Stimulated activated CD4-positive, alpha-beta T cell treated with anti-CD3 and anti-CD28 coated beads, Interleukin-2, amount 100 ng/mL, for 4 hours (primary cell): ENCODE measurements around the gene MAP4K5.

Experiments used
- DNase-seq: peaks from one replicate; pipeline ENCODE4 v3.0.0-alpha.2; 2020; ENCODE audit warnings: low read depth

Gene MAP4K5

DNA sequence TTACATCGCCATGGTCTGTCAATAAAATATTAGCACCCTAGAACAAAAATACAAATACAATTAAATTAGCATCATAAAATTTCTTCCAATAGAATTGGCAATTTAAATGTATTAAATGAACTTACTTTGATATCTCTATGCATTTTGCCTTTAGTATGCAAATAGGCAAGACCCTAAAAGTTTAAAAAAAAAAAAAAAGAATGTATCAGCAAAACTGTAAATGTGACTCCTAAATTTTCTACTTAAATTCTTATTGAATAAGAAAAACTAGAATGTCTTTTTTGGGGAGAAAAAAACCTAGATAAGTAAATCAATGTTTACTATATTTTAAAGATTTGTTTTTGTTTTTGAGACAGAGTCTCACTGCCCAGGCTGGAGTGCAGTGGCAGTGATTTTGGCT is 56.2 kb downstream of the MAP4K5 start:
- no peak for DNase-seq

DNA sequence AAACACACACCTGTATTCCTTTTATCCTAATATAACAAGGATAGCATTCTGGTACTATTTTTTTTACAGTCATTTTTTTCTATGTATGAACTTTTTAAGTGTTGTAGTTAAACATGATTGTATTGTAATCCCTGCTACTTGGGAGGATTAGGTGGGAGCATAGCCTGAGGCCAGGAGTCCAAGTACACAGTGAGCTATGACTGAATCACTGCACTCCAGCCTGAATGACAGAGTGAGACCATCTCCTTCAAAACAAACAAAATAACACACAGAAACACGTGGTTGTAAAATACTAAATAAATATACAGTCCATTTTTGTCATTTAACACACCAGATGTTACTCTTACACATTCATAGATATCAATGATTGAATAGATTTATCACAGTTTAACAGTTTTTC is 56.9 kb downstream of the MAP4K5 start:
- DNase-seq = no peak

GRCh38 chr14:50471838-50472465 is 60.4 kb downstream of the MAP4K5 start:
- DNase-seq = no peak

- DNase-seq = no peak
Observed at GRCh38 chr14:50469982-50470381, 62.4 kb downstream of the MAP4K5 start.

GRCh38 chr14:50462111-50462510 is 70.3 kb downstream of the MAP4K5 start:
- no peak for DNase-seq

DNA sequence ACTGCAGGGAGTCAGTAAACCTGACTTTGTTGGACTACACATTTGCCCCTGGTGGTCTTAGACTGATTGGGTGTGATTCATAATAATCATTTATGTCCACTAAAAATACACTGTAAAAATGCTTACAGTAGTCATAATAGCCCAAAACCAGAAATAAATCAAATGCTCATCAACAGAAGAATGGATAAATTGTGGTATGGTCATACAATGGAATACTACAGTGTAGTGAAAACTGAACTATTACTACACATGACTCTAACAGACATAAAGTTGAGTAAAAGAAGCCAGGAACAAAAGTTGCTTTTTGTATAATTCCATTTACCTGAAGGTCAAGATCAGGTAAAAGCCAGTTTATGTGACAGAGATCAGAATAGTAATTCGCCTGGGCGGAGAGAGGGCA is 78.5 kb downstream of the MAP4K5 start:
- DNase-seq = no peak

- no peak for DNase-seq
Observed at GRCh38 chr14:50452979-50453705, 79.2 kb downstream of the MAP4K5 start.

DNA sequence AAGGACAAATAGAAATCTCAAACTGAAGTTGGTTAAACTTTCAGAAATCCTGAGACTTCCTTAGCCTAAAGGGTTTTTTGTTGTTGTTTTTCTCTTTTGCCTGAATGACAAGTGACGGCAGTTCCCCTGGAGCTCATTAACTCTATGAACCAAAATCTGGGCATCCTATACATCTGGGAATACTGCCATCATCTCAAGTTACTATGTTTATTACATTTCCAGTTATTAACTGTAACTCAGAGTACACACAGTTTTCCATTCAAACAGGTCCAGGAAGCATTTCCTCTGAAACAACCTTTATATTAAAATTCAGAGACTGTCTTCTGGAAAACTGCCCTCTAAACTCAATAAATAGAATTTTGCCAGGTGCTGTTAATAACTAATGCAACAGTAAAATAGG is 80.1 kb downstream of the MAP4K5 start:
- no peak for DNase-seq

GRCh38 chr14:50451854-50452253 is 80.5 kb downstream of the MAP4K5 start:
- no peak for DNase-seq

GRCh38 chr14:50447461-50447860 is 84.9 kb downstream of the MAP4K5 start:
- no peak for DNase-seq

GRCh38 chr14:50434528-50434927 is 97.8 kb downstream of the MAP4K5 start:
- no peak for DNase-seq

DNA sequence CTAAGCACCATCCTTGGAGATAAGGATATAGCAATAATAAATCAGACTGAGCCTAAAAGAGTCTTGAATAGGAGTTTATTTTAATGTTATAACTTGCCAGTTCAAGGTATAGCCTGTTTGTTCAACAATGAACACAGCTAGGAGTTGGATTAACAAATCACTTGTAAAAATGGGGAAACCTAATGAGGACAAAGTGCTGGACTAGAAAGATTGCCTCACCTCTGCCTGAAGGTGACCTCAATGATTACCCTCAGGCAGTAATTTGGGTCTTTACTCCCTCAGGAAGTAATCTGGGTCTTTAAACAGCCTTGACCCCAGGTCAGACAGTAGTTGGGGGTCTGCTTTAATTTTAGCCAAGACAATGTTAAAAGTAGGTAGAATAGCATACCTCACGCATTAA is 100.2 kb downstream of the MAP4K5 start:
- DNase-seq = no peak

- DNase-seq = no peak
Observed at GRCh38 chr14:50425816-50426215, 106.6 kb downstream of the MAP4K5 start.

DNA sequence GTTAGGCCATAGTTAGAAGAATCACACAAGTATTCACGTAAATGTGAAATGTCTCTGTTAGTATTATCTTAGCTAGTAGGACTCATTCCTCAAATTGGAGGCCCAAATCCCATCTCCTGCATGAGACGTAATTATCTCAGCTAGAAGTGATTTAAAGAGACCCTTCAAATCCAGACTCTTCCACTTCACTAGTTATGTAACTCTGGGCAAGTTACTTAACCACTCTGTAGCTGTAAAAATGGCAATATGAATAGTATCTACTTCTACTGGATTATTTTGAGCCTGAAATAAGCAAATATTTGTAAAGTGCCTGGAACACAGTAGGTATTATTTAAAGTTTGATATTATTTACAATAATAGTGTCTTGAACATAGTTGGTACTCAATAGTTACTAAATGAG is 107.3 kb downstream of the MAP4K5 start:
- no peak for DNase-seq

- no peak for DNase-seq
Observed at GRCh38 chr14:50423529-50423928, 108.8 kb downstream of the MAP4K5 start.

DNA sequence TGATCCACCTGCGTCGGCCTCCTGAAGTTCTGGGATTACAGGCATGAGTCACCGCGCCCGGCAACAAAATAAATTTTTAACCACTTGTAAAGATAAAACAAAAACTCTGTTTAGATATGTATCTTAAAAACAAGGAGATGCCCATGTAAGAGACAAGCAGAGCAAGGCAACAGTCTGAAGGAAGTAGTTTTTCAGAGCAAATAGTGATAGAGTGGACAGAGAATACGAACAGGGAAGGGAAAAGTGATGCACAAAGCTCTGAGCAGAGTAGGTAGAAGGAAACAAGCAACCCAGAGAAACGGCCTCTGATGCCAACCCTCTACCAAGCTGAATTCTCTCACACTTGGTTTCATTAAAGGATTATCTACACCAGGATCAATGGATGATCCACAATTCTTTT is 110.9 kb downstream of the MAP4K5 start:
- DNase-seq = no peak

GRCh38 chr14:50417853-50418252 is 114.5 kb downstream of the MAP4K5 start:
- no peak for DNase-seq

- no peak for DNase-seq
Observed at GRCh38 chr14:50410921-50411320, 121.4 kb downstream of the MAP4K5 start.

GRCh38 chr14:50410071-50410470 is 122.3 kb downstream of the MAP4K5 start:
- DNase-seq = no peak

DNA sequence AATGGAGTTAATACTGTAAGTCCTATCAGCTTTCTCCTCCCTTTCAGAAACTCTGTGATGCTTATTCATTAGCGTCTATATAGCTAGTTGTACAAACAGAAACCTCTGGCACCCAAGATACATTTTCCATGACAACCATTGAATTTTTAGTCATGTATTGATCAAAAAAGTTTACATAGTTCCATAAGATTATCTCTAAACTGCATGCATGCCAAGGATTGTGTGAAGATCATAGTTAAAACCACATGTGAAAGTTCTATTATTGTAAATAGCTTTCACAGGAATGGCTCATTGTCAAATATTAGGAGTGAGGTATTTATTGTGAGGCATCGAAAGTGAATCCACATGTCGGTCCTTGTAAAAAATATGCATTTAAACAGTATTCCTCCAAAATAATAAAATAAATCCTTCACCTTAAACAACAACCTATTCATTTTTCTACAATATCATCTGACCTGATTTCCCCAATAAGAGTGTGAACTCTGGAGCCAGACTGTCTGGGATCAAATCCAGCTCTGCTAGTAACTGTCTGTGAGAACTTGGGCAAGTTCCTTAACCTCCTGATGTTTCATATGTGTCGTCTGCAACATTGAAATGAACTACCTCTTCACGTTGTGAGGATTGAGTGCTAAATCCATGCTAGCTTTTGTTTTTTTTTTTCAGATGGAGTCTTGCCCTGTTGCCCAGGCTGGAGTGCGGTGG is 125.1 kb downstream of the MAP4K5 start:
- DNase-seq = no peak

- DNase-seq = no peak
Observed at GRCh38 chr14:50403419-50403818, 128.9 kb downstream of the MAP4K5 start.

GRCh38 chr14:50402965-50403364 is 129.4 kb downstream of the MAP4K5 start:
- no peak for DNase-seq

DNA sequence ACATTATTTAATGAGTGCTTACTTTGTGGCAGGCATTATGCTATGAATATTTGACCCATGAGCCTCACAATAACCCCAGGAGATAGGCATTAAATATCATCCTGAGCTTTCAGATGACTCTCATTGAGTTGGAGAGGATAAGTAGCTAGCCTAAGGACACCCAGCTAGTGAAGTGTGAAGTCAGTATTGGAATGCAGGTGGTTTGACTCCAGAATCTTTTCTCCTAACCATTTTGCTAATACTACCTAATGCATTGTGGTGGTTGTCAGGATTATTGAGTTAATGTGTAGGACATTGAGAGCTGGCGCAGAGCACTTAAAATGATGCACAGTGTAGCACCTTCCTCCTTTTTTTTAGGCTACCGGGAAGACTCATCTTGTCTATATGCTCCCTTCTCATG is 131.9 kb downstream of the MAP4K5 start:
- no peak for DNase-seq
